ENCODE data around the gene RPS6KA2.

The RPS6KA2 gene

GRCh38 chr6:166647896-166648295 is 20.8 kb upstream of the RPS6KA2 start:
- no peaks in the 10 kb centered on the region for H3K4me1 Mint-ChIP-seq
- H3K4me3 Mint-ChIP-seq, result no peak overlapping the region
- no peak overlapping the region for H3K27ac Mint-ChIP-seq
- no peaks in the 10 kb centered on the region for H3K36me3 Mint-ChIP-seq
- no peak for DNase-seq
- peaks cover 3% of the 10 kb centered on the region for H3K27me3 Mint-ChIP-seq
- CTCF ChIA-PET, result no interaction called here
- H3K9me3 Mint-ChIP-seq, result no peaks in the 10 kb centered on the region

- H3K4me3 Mint-ChIP-seq, result no peak overlapping the region
- H3K4me1 Mint-ChIP-seq, result no peaks in the 10 kb centered on the region
- no peak overlapping the region for H3K27ac Mint-ChIP-seq
- peaks cover 5% of the 10 kb centered on the region for H3K27me3 Mint-ChIP-seq
- CTCF ChIA-PET, result no interaction called here
- no peaks in the 10 kb centered on the region for H3K9me3 Mint-ChIP-seq
- DNase-seq, result no peak
- H3K36me3 Mint-ChIP-seq, result no peaks in the 10 kb centered on the region
These were observed 19.7 kb upstream of the RPS6KA2 start for GRCh38 chr6:166646716-166647115.

- Mint-ChIP-seq H3K27ac (no peak overlapping the region), H3K9me3 (no peaks in the 10 kb centered on the region), H3K4me3 (no peak overlapping the region), H3K36me3 (no peaks in the 10 kb centered on the region), H3K4me1 (no peaks in the 10 kb centered on the region), H3K27me3 (peaks cover 9% of the 10 kb centered on the region)
- CTCF ChIA-PET, result no interaction called here
- DNase-seq, result no peak
These were observed 18.8 kb upstream of the RPS6KA2 start for GRCh38 chr6:166645896-166646295.

- CTCF ChIA-PET, result no interaction called here
- no peak overlapping the region for H3K4me3 Mint-ChIP-seq
- H3K36me3 Mint-ChIP-seq, result no peaks in the 10 kb centered on the region
- no peaks in the 10 kb centered on the region for H3K9me3 Mint-ChIP-seq
- peaks cover 10% of the 10 kb centered on the region for H3K4me1 Mint-ChIP-seq
- no peak overlapping the region for H3K27ac Mint-ChIP-seq
- no peak for DNase-seq
- H3K27me3 Mint-ChIP-seq, result peaks cover 18% of the 10 kb centered on the region
These were observed 17.6 kb upstream of the RPS6KA2 start for GRCh38 chr6:166644681-166645080.

GRCh38 chr6:166643891-166644590 is 17.0 kb upstream of the RPS6KA2 start:
- Mint-ChIP-seq H3K4me1 (peaks cover 16% of the 10 kb centered on the region), H3K27ac (no peak overlapping the region), H3K27me3 (peaks cover 24% of the 10 kb centered on the region), H3K36me3 (no peaks in the 10 kb centered on the region), H3K4me3 (no peak overlapping the region), H3K9me3 (no peaks in the 10 kb centered on the region)
- CTCF ChIA-PET, result no interaction called here
- DNase-seq, result no peak

- H3K9me3 Mint-ChIP-seq, result no peaks in the 10 kb centered on the region
- H3K4me1 Mint-ChIP-seq, result peaks cover 16% of the 10 kb centered on the region
- no peak for DNase-seq
- H3K27me3 Mint-ChIP-seq, result peaks cover 29% of the 10 kb centered on the region
- H3K27ac Mint-ChIP-seq, result no peak overlapping the region
- no peaks in the 10 kb centered on the region for H3K36me3 Mint-ChIP-seq
- CTCF ChIA-PET, result no interaction called here
- no peak overlapping the region for H3K4me3 Mint-ChIP-seq
These were observed 15.6 kb upstream of the RPS6KA2 start for GRCh38 chr6:166642646-166643045.

GRCh38 chr6:166640342-166641043 is 13.4 kb upstream of the RPS6KA2 start:
- no peak for DNase-seq
- no peak overlapping the region for H3K4me3 Mint-ChIP-seq
- no peak overlapping the region for H3K27ac Mint-ChIP-seq
- H3K9me3 Mint-ChIP-seq, result no peaks in the 10 kb centered on the region
- CTCF ChIA-PET, result no interaction called here
- H3K36me3 Mint-ChIP-seq, result no peaks in the 10 kb centered on the region
- peaks cover 41% of the 10 kb centered on the region for H3K27me3 Mint-ChIP-seq
- peaks cover 16% of the 10 kb centered on the region for H3K4me1 Mint-ChIP-seq

- CTCF ChIA-PET, result no interaction called here
- no peak overlapping the region for H3K27ac Mint-ChIP-seq
- peaks cover 16% of the 10 kb centered on the region for H3K4me1 Mint-ChIP-seq
- no peaks in the 10 kb centered on the region for H3K36me3 Mint-ChIP-seq
- H3K27me3 Mint-ChIP-seq, result peaks cover 43% of the 10 kb centered on the region
- no peak for DNase-seq
- no peaks in the 10 kb centered on the region for H3K9me3 Mint-ChIP-seq
- H3K4me3 Mint-ChIP-seq, result no peak overlapping the region
These were observed 12.9 kb upstream of the RPS6KA2 start for GRCh38 chr6:166639921-166640320.

GRCh38 chr6:166638573-166638964 is 11.5 kb upstream of the RPS6KA2 start:
- H3K4me1 Mint-ChIP-seq, result peaks cover 16% of the 10 kb centered on the region
- DNase-seq, result no peak
- peaks cover 49% of the 10 kb centered on the region for H3K27me3 Mint-ChIP-seq
- no peaks in the 10 kb centered on the region for H3K9me3 Mint-ChIP-seq
- no peak overlapping the region for H3K27ac Mint-ChIP-seq
- H3K36me3 Mint-ChIP-seq, result no peaks in the 10 kb centered on the region
- H3K4me3 Mint-ChIP-seq, result no peak overlapping the region
- CTCF ChIA-PET, result no interaction called here

- CTCF ChIA-PET, result no interaction called here
- Mint-ChIP-seq H3K36me3 (no peaks in the 10 kb centered on the region), H3K4me3 (no peak overlapping the region), H3K4me1 (peaks cover 16% of the 10 kb centered on the region), H3K27ac (no peak overlapping the region), H3K27me3 (peaks cover 50% of the 10 kb centered on the region), H3K9me3 (no peaks in the 10 kb centered on the region)
- no peak for DNase-seq
These were observed 10.9 kb upstream of the RPS6KA2 start for GRCh38 chr6:166637812-166638572.

GRCh38 chr6:166636934-166637333 is 9.9 kb upstream of the RPS6KA2 start:
- Mint-ChIP-seq H3K4me3 (no peak overlapping the region), H3K27me3 (peaks cover 61% of the 10 kb centered on the region), H3K36me3 (no peaks in the 10 kb centered on the region), H3K27ac (no peak overlapping the region), H3K9me3 (no peaks in the 10 kb centered on the region), H3K4me1 (peaks cover 16% of the 10 kb centered on the region)
- no peak for DNase-seq
- CTCF ChIA-PET, result no interaction called here

GRCh38 chr6:166636191-166636933 is 9.3 kb upstream of the RPS6KA2 start:
- Mint-ChIP-seq H3K9me3 (no peaks in the 10 kb centered on the region), H3K27me3 (peaks cover 60% of the 10 kb centered on the region), H3K27ac (no peak overlapping the region), H3K4me3 (no peak overlapping the region), H3K4me1 (peaks cover 16% of the 10 kb centered on the region), H3K36me3 (no peaks in the 10 kb centered on the region)
- CTCF ChIA-PET, result no interaction called here
- DNase-seq, result no peak

- no peak for DNase-seq
- Mint-ChIP-seq H3K27me3 (peaks cover 63% of the 10 kb centered on the region), H3K27ac (no peak overlapping the region), H3K4me1 (peaks cover 12% of the 10 kb centered on the region), H3K9me3 (no peaks in the 10 kb centered on the region), H3K4me3 (no peak overlapping the region), H3K36me3 (no peaks in the 10 kb centered on the region)
- CTCF ChIA-PET, result no interaction called here
These were observed 8.2 kb upstream of the RPS6KA2 start for GRCh38 chr6:166635013-166635970.
